K562 (cell line): Measurements from ENCODE around the gene VSTM2B. TPM values are rescaled to one million over a fixed set of nuclear protein-coding genes. Genes with fewer than 3 reads are reported as not detected.

Experiments used
- ATAC-seq: fragments of 200-7000 bp; cut with Tn5 transposase; 3 replicates; pipeline ENCODE4 v1.9.1; 2020; ENCODE audit warnings: moderate library complexity
- BruUV-seq: library from RNA; stranded (reverse); fragments of 400-500 nt; replicated peaks from 2 replicates; lab custom pipeline; 2021; lab: Mats Ljungman, UMichigan
- CTCF ChIA-PET: fragments of 300-600 bp; formaldehyde crosslinking; extraction: SDS; loops from one replicate; lab custom pipeline; 2021; ENCODE audit warnings: low intra/inter-chr PET ratio; lab: Yijun Ruan, JAX
- POLR2A ChIA-PET: fragments of 300-600, 350-650 bp; sonication (Branson Sonifier 250); formaldehyde crosslinking; extraction: SDS; loops from one replicate; lab custom pipeline; 2021; ENCODE audit warnings: antibody characterized with exemption, inconsistent platforms; lab: Yijun Ruan, JAX
- DNase-seq, 4 experiments: peaks; one replicate each; pipeline versions ENCODE4 v3.0.0 to v3.0.0-alpha.2; 2011 to 2018; ENCODE audit warnings: low spot score in 3 of 4, mixed read lengths in 3 of 4; ENCODE audit errors: extremely low read depth in 1 of 4
- FAIRE-seq: peaks from 2 replicates; lab custom pipeline; 2011; peaks lifted over from hg19 to GRCh38; lab: Jason Lieb, UNC
- H2AFZ ChIP-seq: 2 replicates; pipeline ENCODE4 v1.6.0; 2011; ENCODE audit warnings: low read depth, low read length, control low read depth, inconsistent platforms
- H3K27ac ChIP-seq: fragments of 200-600 bp; 3 replicates; pipeline ENCODE4 v1.8.0; 2011; ENCODE audit warnings: low read depth, mild to moderate bottlenecking, control low read depth, inconsistent platforms, low read length, moderate library complexity, mixed read lengths; ENCODE audit errors: extremely low read depth
- H3K27me3 ChIP-seq, 2 experiments: fragments of 300-600 bp in 1 of 2; 2 replicates in 1 of 2; 3 replicates in 1 of 2; pipeline versions ENCODE4 v1.6.0 to v1.8.0; 2011; ENCODE audit warnings: inconsistent platforms in 2 of 2, low read length in 2 of 2, mild to moderate bottlenecking in 1 of 2, mixed read lengths in 1 of 2, moderate library complexity in 1 of 2; ENCODE audit not compliant: control insufficient read depth in 2 of 2, insufficient read depth in 2 of 2
- H3K36me3 ChIP-seq: fragments of 300-600 bp; 3 replicates; pipeline ENCODE4 v1.8.0; 2011; ENCODE audit warnings: mild to moderate bottlenecking, low read length, inconsistent platforms; ENCODE audit not compliant: control insufficient read depth, insufficient read depth
- H3K4me1 ChIP-seq, 2 experiments: fragments of 200-600 bp in 1 of 2; replicated peaks in 1 of 2; 2 replicates in 1 of 2; 3 replicates in 1 of 2; pipeline versions ENCODE4 v1.5.1 to v1.8.0; 2011; ENCODE audit warnings: inconsistent platforms in 2 of 2, low read length in 2 of 2, mild to moderate bottlenecking in 1 of 2, mixed read lengths in 1 of 2, moderate library complexity in 1 of 2; ENCODE audit not compliant: control insufficient read depth in 2 of 2, insufficient read depth in 2 of 2
- H3K4me2 ChIP-seq: 2 replicates; pipeline ENCODE4 v1.6.1; 2011; ENCODE audit warnings: low read length, control low read depth, inconsistent platforms, mixed read lengths; ENCODE audit not compliant: insufficient read depth
- H3K4me3 ChIP-seq: fragments of 200-600 bp; sonication (generic), shearing (Covaris generic); 2 replicates; pipeline ENCODE4 v1.5.1; 2016; ENCODE audit warnings: control low read depth, inconsistent platforms
- H3K79me2 ChIP-seq: fragments of 200-600 bp; 3 replicates; pipeline ENCODE4 v1.8.0; 2011; ENCODE audit warnings: low read length, inconsistent platforms; ENCODE audit not compliant: control insufficient read depth, insufficient read depth
- H3K9ac ChIP-seq, 2 experiments: 2 replicates each; pipeline versions ENCODE4 v1.6.0 to v1.6.1; 2011; ENCODE audit warnings: low read depth in 2 of 2, low read length in 2 of 2, control low read depth in 1 of 2, inconsistent platforms in 1 of 2, mild to moderate bottlenecking in 1 of 2, mixed read lengths in 1 of 2; ENCODE audit not compliant: insufficient read depth in 1 of 2
- H3K9me1 ChIP-seq: one replicate; pipeline ENCODE4 v1.6.0; 2011; ENCODE audit warnings: inconsistent platforms, mild to moderate bottlenecking, low read length, moderate library complexity; ENCODE audit not compliant: control insufficient read depth, insufficient read depth
- H3K9me3 ChIP-seq: replicated peaks from 2 replicates; pipeline ENCODE4 v1.5.1; 2011; ENCODE audit warnings: low read depth, low read length, inconsistent platforms; ENCODE audit not compliant: control insufficient read depth, insufficient read depth
- H4K20me1 ChIP-seq: replicated peaks from 2 replicates; pipeline ENCODE4 v1.6.1; 2011; ENCODE audit warnings: low read length, inconsistent platforms, mixed read lengths; ENCODE audit not compliant: control insufficient read depth, insufficient read depth
- ARHGAP35 ChIP-seq: fragments of 450-650 bp; IDR thresholded peaks from 2 replicates; pipeline ENCODE4 v1.6.1; 2018; ENCODE audit not compliant: partially characterized antibody
- BCL6 ChIP-seq: fragments of 250-450 bp; sonication (Bioruptor Pico); IDR thresholded peaks from 2 replicates; pipeline ENCODE4 v1.4.0; 2020
- CBX8 ChIP-seq: fragments of 200-600 bp; sonication (generic); IDR thresholded peaks from 2 replicates; pipeline ENCODE4 v1.6.1; 2012; ENCODE audit warnings: borderline replicate concordance, mixed run types, low read depth, mild to moderate bottlenecking, moderate library complexity, mixed read lengths, low read length, control low read depth, inconsistent platforms; ENCODE audit not compliant: poor library complexity, severe bottlenecking; ENCODE audit errors: extremely low read depth
- CCAR2 ChIP-seq: fragments of 200-400 bp; formaldehyde crosslinking; IDR thresholded peaks from 2 replicates; pipeline ENCODE4 v1.6.1; 2017; ENCODE audit warnings: mild to moderate bottlenecking, low read depth, low read length
- CCNT2 ChIP-seq: IDR thresholded peaks from 2 replicates; pipeline ENCODE4 v1.6.1; 2011; ENCODE audit warnings: borderline replicate concordance, low read depth, mild to moderate bottlenecking, moderate library complexity, mixed read lengths, low read length; ENCODE audit not compliant: insufficient read length; ENCODE audit errors: extremely low read depth
- EGR1 ChIP-seq: fragments of 450-650 bp; conservative IDR thresholded peaks from 2 replicates; pipeline ENCODE4 v1.6.1; 2017; ENCODE audit warnings: mild to moderate bottlenecking
- HNRNPL ChIP-seq: fragments of 200-400 bp; formaldehyde crosslinking; IDR thresholded peaks from 2 replicates; pipeline ENCODE4 v1.6.1; 2017; ENCODE audit warnings: low read depth, mild to moderate bottlenecking, low read length
- JUNB ChIP-seq: fragments of 450-650 bp; formaldehyde crosslinking; conservative IDR thresholded peaks from 2 replicates; pipeline ENCODE4 v1.4.0; 2020; ENCODE audit warnings: mild to moderate bottlenecking
- JUND ChIP-seq, 2 experiments: IDR thresholded peaks; 2 replicates in 1 of 2; 3 replicates in 1 of 2; pipeline ENCODE4 v1.6.1; 2011; ENCODE audit warnings: borderline replicate concordance in 2 of 2, low read depth in 2 of 2, low read length in 2 of 2, improper control_type of control experiment in 1 of 2, missing biosample characterization in 1 of 2, missing genetic modification characterization in 1 of 2, missing genetic modification reagents in 1 of 2
- MCM2 ChIP-seq: fragments of 450-650 bp; IDR thresholded peaks from 2 replicates; pipeline ENCODE4 v1.6.1; 2017; ENCODE audit warnings: low read depth, mild to moderate bottlenecking
- TEAD2 ChIP-seq: fragments of 450-650 bp; IDR thresholded peaks from 2 replicates; pipeline ENCODE4 v1.6.1; 2016; ENCODE audit warnings: missing genetic modification characterization, control low read depth, missing compliant biosample characterization
- THRAP3 ChIP-seq: fragments of 450-650 bp; IDR thresholded peaks from 2 replicates; pipeline ENCODE4 v1.6.1; 2016; ENCODE audit warnings: mild to moderate bottlenecking, inconsistent platforms, borderline replicate concordance
- ZNF212 ChIP-seq: fragments of 450-650 bp; formaldehyde crosslinking; IDR thresholded peaks from 2 replicates; pipeline ENCODE4 v1.4.0; 2020; ENCODE audit warnings: mild to moderate bottlenecking
- ZNF77 ChIP-seq: fragments of 250-450 bp; sonication (Bioruptor Pico); IDR thresholded peaks from 2 replicates; pipeline ENCODE4 v1.5.0; 2020
- WGBS: fragments of 100-300 bp; shearing (Covaris generic); methylation state at CpG from one replicate; pipeline ENCODE4 v1.1.6; 2016; ENCODE audit warnings: low coverage, mixed read lengths; ENCODE audit not compliant: insufficient coverage; ENCODE audit errors: missing lambda C conversion rate; 5-methylcytosine and 5-hydroxymethylcytosine counted together
- in situ Hi-C: fragments of 300-500 bp; cut with MboI; formaldehyde crosslinking; loops from 4 replicates; pipeline ENCODE4 v1.15.0; 2018; ENCODE audit warnings: inconsistent platforms, mixed read lengths
- intact Hi-C: fragments of 100-400 bp; cut with micrococcal nuclease; formaldehyde crosslinking; loops from 2 replicates; pipeline ENCODE4 v1.14.2; 2022
- polyA plus RNA-seq, 8 experiments: library from polyadenylated mRNA; depleted of rRNA in 4 of 8; stranded (reverse) in 5 of 8; unstranded in 3 of 8; fragments of >200 nt; fragmentation: Nextera tagmentation in 2 of 8; fragmentation: Illumina TruSeq in 1 of 8; extraction: Ambion mirVana in 2 of 8; extraction: Trizol in 1 of 8; gene quantifications; 2 replicates each; pipeline versions ENCODE4 v1.2.1 to v1.2.3, GENCODE V29; 2011 to 2014; ENCODE audit warnings: inconsistent platforms in 1 of 8, missing spikeins in 1 of 8
- total RNA-seq, 7 experiments: library from RNA; depleted of rRNA in 6 of 7; stranded (reverse); fragments of >200 nt in 6 of 7; fragmentation: Illumina TruSeq in 2 of 7; extraction: Trizol in 2 of 7; gene quantifications; 2 replicates each; pipeline versions ENCODE4 v1.2.1 to v1.2.3, GENCODE V29; 2011 to 2021; ENCODE audit warnings: low replicate concordance in 1 of 7
- TF ChIP-seq, protein P1 (sequence below): fragments of 450-650 bp; formaldehyde crosslinking; conservative IDR thresholded peaks from 2 replicates; pipeline ENCODE4 v1.4.0; 2022; ENCODE audit warnings: mild to moderate bottlenecking, missing genetic modification characterization
- TF ChIP-seq, protein P2 (sequence below): fragments of 200-800 bp; sonication (Bioruptor generic); IDR thresholded peaks from 2 replicates; pipeline ENCODE4 v1.6.1; 2017; ENCODE audit warnings: missing genetic modification characterization, missing compliant biosample characterization

Gene VSTM2B
- total and polyA plus RNA-seq, 9 of the 15 experiments (the other 6 are each of a cell fraction or from before 2014, with no cell fraction given), result not detected

DNA sequence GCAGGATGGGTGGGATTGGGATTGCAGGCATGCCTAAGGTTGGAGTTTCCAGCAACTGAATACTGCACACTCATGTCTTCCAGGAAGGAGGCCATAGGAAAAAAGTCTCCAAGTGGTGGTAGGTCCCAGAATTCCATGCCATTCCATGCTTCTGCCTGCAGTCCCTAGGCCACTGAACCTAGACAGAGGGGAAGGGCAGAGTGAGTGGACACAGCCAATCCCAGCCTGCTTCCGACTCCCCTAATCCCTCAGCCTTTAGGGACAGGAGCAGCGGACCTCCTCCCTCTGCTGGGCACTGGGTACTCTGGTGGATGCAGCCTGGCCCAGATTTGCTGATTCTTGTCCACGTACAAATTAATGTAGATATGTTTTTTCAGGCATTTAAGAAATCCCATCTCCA, 17.0 kb downstream of the VSTM2B start (continued):
- TF ChIP-seq, protein P1, sequence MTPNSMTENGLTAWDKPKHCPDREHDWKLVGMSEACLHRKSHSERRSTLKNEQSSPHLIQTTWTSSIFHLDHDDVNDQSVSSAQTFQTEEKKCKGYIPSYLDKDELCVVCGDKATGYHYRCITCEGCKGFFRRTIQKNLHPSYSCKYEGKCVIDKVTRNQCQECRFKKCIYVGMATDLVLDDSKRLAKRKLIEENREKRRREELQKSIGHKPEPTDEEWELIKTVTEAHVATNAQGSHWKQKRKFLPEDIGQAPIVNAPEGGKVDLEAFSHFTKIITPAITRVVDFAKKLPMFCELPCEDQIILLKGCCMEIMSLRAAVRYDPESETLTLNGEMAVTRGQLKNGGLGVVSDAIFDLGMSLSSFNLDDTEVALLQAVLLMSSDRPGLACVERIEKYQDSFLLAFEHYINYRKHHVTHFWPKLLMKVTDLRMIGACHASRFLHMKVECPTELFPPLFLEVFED (CRISPR knock-in tag), result no peak
- no peak for TF ChIP-seq BCL6 (CRISPR knock-in tag)
- TF ChIP-seq JUND (IDR thresholded peaks at IDR 0.05; ENCODE audit: borderline replicate concordance, low read depth, low read length), result no peak
- no peak for TF ChIP-seq JUND (tag; IDR thresholded peaks at IDR 0.05; ENCODE audit: borderline replicate concordance, low read depth, low read length)
- no peak for TF ChIP-seq HNRNPL
- TF ChIP-seq CCAR2, result no peak
- TF ChIP-seq CBX8, result no peak

DNA sequence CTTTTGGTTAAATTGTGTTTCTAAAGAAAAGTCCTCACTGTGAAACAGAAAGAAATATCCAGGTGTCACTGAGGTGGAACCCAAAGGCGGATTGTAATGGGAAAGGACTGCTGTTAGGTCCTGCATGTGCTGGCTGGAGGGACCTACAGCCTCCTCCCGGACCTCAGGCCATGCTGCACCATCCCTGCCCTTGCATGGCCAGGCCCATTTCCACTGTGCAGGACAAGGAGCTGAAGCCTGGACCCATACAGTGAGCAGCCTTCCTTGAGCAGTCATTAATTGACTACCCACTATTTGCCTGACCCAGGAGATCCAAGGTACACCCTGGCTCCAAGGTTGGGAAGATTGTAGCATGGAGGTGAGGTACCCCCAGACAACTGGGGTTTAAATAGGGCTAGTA, 17.6 kb downstream of the VSTM2B start:
- Histone ChIP-seq H3K9me3 (no peaks in the 10 kb centered on the region), H3K4me2 (no peak overlapping the region), H4K20me1 (no peaks in the 10 kb centered on the region), H3K79me2 (no peaks in the 10 kb centered on the region), H3K9ac (no peak overlapping the region; a peak in 1 of 4 replicates), H3K27me3 (peaks cover 0 to 22% of the 10 kb centered on the region in 2 experiments; a peak in 3 of 5 replicates), H3K4me3 (no peak overlapping the region), H3K9me1 (no peaks in the 10 kb centered on the region), H3K36me3 (no peaks in the 10 kb centered on the region), H3K27ac (no peak overlapping the region), H2AFZ (no peak overlapping the region), H3K4me1 (no peaks in the 10 kb centered on the region; a peak in 1 of 5 replicates)
- in situ Hi-C loops, result no loop called here
- CTCF ChIA-PET, result no interaction called here
- no peak for DNase-seq
- WGBS, result 0% methylated on average over 2 of the region's 2 CpGs
- FAIRE-seq, result no peak
- no TSS peak for BruUV-seq
- intact Hi-C loops, result no loop called here
- no peak for ATAC-seq
- POLR2A ChIA-PET, result no interaction called here
- no peak for TF ChIP-seq TEAD2 (tag)
- no peak for TF ChIP-seq JUNB (CRISPR knock-in tag)
- TF ChIP-seq, protein P2, sequence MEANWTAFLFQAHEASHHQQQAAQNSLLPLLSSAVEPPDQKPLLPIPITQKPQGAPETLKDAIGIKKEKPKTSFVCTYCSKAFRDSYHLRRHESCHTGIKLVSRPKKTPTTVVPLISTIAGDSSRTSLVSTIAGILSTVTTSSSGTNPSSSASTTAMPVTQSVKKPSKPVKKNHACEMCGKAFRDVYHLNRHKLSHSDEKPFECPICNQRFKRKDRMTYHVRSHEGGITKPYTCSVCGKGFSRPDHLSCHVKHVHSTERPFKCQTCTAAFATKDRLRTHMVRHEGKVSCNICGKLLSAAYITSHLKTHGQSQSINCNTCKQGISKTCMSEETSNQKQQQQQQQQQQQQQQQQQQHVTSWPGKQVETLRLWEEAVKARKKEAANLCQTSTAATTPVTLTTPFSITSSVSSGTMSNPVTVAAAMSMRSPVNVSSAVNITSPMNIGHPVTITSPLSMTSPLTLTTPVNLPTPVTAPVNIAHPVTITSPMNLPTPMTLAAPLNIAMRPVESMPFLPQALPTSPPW, result no peak
- TF ChIP-seq ZNF77 (CRISPR knock-in tag), result no peak
- no peak for TF ChIP-seq EGR1
- TF ChIP-seq ARHGAP35, result no peak
- TF ChIP-seq ZNF212 (CRISPR knock-in tag), result no peak
- TF ChIP-seq THRAP3, result no peak
- no peak for TF ChIP-seq MCM2
- TF ChIP-seq CCNT2, result no peak
